Measurements from ENCODE around the gene USP3.
"Not testable (repeated sequence)": the region's sequence is repeated elsewhere in the genome, so short reads cannot be mapped to it uniquely, and the experiment has no call there.

The USP3 gene

DNA sequence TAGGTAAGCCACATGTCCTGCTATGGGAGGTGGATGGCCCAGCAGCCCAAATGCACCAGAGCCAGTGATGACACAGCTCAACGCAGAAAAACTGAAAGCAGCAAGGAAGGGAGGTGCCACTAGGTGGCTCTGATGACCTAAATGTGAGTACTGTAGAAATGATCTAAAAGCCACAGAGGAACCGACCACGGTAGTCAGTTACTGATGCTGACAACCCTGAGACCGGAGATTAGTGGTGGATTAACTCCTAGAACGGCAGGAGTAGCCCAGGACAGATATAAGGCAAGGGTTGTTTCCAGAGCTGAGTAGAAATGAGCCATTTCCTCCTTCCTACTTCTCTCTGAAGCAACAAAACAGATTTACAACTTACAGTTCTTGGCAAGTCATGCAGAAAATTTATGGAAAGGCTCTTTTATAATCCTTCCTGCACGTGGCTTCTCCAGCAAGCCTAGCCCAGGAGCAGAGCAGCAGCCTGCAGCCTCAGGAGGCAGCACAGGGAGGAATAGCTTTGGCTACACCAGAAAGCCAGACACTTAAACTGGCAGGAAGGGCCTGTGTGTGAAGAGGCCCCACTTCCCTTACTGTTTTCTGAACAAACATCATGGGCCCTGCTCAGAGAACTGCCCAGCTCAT is 105.9 kb downstream of the USP3 start:
- peak; percentile 66 for DNase-seq (ENCODE audit: low spot score)

DNA sequence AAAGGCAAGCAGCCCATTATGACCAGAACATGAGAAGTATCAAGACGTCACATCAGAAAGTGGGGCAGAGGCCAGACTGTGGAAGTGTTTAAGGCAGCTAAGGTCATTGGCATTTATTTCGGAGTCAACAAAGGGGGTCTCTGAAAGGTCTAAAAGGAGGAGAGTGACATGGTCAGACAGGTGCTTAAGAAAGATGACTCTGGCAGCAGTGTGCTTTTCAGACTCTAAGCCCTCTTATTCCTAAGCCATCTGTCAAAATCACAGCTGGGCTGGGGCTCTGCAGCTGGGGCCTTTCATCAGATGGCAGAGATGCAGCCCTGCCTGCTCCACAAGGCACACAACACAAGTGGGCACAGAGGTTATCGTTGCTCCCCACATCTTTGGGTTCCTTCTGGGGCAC is 106.8 kb downstream of the USP3 start:
- DNase-seq (ENCODE audit: low spot score): no peak

DNA sequence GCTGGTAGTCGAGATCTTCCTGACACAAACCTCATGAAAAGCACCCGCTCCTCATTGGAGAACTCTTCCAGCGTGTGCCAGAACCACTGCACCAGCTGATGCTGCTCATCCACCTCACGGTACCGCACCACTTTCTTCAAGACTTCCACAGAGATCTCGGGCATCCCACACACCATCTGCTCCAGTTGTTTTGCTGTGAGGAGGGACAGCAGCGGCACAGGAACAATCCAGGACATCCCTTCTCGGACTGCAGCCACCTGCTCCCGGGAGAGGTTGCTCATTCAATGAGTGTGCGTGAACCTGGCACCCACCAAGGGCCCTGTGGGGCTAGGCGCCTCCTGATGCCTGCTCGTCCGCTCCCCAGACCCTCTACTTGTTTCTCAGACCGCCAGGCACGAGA is 107.9 kb downstream of the USP3 start:
- no peak for DNase-seq (ENCODE audit: low spot score)

DNA sequence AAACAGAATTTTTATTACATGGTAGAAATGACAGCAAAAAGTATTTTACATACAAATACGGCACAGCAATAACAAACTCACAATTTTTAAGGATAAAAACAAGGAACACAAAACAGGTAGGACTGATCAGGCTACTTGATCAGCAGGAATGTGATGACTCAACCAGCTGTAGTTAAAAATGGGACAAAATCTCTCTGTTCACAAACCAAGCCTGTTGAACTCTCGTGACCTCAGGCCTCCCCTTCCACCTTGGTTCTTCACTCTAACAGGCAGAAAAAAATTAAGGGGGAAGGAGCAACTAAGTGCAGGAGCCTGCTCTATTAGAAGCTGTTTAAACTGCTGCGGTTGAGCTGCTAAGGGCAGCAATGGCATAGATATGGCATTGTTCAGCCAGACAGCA is 111.5 kb downstream of the USP3 start:
- no peak for DNase-seq (ENCODE audit: low spot score)

DNA sequence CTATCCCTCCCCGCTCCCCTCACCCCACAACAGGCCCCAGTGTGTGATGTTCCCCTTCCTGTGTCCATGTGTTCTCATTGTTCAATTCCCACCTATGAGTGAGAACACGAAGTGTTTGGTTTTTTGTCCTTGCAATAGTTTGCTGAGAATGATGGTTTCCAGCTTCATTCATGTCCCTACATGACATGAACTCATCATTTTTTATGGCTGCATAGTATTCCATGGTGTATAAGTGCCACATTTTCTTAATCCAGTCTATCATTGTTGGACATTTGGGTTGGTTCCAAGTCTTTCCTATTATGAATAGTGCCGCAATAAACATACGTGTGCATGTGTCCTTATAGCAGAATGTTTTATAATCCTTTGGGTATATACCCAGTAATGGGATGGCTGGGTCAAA is 112.8 kb downstream of the USP3 start:
- DNase-seq (ENCODE audit: low spot score): not testable (repeated sequence)

DNA sequence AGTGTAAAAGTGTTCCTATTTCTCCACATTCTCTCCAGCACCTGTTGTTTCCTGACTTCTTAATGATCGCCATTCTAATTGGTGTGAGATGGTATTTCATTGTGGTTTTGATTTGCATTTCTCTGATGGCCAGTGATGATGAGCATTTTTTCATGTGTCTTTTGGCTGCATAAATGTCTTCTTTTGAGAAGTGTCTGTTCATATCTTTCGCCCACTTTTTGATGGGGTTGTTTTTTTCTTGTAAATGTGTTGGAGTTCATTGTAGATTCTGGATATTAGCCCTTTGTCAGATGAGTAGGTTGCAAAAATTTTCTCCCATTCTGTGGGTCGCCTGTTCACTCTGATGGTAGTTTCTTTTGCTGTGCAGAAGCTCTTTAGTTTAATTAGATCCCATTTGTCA is 113.2 kb downstream of the USP3 start:
- DNase-seq (ENCODE audit: low spot score): not testable (repeated sequence)

DNA sequence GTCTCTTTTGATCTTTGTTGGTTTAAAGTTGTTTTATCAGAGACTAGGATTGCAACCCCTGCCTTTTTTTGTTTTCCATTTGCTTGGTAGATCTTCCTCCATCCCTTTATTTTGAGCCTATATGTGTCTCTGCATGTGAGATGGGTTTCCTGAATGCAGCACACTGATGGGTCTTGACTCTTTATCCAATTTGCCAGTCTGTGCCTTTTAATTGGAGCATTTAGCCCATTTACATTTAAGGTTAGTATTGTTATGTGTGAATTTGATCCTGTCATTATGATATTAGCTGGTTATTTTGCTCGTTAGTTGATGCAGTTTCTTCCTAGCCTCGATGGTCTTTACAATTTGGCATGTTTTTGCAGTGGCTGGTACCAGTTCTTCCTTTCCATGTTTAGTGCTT is 116.4 kb downstream of the USP3 start:
- DNase-seq (ENCODE audit: low spot score): not testable (repeated sequence)

DNA sequence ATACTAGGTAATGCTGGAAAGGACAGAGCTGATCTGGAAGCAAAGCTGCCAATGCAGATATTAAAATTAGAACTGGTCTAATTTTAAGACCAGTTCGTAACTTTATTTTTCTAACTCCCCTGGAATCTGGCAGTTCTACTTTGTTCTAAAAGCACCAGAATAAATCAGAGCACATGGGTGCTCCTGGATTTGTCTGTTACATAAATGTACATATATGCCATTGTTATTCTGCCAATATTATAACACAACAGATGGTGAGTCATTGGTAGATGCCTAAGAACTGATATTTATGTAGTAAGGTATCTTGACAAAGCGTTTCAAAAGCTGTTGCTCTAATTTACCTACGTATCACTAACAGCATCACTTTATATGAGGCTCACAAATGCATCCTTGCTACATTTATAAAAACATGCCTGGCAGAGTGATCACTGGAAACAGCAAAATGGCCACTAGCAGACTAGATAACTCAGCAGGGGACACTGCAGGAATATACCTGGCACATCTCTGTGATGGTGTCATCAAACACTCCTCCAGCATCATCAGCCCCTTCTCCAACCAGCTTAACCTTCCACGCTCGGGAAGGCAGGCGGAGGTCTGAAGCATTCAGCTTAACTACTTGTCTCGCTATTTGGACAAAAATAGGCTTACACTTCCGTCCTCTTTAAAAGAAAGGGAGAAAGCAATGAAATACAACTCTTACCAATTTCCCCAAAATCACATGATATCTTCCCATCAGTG is 119.0 kb downstream of the USP3 start:
- DNase-seq (ENCODE audit: low spot score): no peak

DNA sequence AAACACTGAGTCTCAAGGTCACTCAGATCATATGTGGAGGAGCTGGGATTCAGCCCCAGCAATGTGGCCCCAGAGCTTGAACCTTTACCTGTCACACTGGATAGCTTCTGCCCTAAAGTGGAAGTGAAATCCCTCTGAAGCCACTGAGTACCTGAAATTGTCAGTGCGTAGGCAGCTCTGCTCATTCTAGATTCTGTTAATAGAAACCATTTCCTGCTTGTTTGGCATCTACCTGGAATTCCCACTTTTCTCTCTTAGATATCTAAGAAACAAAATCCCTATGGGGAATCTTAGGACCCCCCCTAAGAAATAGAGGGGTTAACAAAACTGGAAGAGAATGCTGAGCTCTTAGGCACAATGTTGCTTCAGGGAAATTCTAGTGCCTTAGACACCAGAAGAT is 122.6 kb downstream of the USP3 start:
- DNase-seq (ENCODE audit: low spot score): no peak

DNA sequence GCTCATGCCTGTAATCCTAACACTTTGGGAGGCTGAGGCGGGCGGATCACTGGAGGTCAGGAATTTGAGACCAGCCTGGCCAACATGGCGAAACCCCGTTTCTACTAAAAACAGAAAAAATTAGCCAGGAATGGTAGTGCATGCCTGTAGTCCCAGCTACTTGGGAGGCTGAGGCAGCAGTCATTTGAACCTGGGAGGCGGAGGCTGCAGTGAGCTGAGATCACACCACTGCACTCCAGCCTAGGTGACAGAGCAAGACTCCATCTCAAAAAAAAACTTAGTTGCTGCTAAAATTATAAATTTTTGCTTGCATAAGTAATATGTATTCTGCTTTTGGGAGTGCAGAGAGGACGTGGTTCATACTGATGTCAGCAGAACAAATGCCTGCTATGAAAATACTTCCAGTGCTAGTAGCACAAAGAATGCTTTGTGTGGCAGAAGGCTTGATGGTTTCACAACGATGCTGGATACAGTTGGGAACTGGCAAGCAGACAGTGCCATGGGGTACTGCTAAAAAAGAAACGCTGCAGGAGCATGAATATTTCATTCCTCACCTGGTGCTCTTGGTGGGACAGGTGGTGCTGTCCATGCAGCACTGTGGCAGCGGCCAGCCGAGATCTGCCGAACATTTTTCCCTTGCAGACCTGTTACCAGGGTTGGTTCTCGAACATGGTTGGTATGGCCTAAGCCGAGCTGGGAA is 123.9 kb downstream of the USP3 start:
- no peak for DNase-seq (ENCODE audit: low spot score)

DNA sequence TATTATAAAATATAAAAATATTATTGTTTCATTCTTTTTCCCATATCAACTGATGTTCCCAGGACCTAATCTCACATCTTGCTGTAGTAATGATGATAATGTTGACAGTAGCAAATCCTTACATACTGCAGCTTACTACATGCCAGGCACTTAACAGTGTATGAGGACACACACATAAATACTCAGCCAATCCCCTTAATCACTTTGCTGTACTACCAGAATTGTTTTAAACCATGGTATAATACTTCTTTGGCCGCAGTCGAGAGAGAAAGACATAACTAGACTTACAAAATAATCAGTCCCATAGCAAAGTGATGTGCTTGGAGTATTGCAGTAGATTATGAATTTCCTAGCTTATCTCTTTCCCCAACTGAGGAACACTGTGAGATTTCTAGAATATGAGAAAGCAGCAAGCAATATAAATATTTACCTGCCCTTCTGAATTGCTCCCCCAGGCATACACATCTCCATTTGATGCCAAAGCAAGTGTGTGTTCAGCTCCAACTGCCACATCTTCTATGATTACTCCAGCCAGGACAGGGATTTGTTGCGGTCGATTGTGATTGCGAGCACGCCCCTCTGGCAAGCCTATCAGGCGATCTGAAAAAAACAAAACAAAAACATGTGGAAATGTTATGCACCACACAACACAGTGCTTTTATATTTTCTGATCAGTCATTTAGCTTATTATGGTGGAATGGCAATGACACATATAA is 125.8 kb downstream of the USP3 start:
- DNase-seq (ENCODE audit: low spot score): no peak

DNA sequence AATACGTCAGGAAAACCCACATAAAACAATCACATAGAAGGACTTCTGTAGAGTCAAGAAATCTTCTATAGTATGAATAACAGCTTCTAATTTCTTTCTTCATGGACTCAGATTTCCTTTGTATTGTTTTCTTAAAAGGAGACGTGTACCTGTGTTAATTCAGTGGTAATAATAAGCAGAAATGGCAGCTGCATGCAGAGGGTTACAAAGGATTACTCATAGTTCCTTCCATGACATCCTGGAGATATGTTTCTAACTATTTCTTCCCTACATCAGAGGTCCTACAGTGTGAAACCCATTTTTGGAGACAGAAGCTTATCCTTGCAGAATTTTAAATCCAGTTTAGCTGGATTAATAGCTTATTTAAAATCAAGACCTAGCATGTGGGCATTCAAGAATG is 128.9 kb downstream of the USP3 start:
- DNase-seq (ENCODE audit: low spot score): no peak

DNA sequence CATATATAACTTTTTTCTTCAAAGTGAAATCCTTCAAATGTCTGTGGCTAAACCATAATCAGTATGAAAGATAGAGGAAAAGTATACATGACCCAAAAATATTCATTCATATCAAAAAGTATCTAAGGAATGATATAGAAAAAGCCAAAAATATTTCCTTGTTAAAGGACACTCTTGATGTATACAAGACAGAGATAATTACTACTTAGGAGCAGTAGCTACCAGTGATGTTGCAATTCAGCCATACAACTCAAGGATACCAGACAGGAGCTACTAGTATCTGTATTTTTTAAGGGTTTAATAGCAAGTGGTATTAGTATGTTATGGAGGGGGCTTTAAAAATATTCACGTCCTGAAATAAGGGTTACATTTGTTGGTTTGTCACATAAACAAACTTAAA is 129.8 kb downstream of the USP3 start:
- no peak for DNase-seq (ENCODE audit: low spot score)

DNA sequence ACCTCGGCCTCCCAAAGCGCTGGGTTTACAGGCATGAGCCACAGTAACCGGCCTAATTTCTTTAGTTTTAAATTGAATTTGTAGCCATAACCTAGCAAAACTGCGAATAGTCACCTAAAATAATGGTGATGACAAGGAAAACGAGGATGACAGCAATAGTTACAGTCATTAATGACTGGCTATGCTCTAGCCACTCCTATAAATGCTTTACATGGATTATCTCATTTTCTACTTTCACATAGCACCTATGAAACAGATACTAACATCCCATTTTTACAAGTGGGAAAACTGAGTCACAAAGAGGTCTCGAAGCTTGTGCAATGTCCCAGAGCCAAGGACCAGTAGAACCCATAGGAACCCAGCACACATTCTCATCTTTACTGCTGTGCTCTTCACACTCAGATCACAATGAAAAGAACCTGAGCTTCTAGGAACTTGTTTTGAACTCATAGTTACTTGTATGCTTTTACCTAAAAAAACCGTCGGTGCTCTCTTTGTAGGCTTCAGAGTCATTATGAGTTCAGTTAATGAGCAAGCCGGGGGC is 132.2 kb downstream of the USP3 start:
- no peak for DNase-seq (ENCODE audit: low spot score)

DNA sequence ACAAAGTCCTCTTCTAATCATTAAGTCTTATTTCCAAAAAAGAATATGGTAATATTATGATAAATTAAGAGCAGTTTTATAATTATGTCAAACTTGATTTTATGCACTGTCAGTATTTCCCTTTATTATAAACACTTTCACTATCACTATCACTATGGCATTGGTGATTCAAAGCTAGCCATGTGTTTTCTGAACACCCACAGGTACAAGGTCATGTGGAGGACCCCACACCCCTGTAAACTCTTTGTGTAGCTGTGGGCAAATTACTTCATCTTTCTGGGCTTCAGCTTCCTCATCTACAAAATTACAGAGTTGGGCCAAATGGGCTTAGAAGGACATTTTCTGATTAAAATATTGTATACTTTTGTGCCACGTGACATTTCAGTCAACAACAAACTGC is 134.4 kb downstream of the USP3 start:
- no peak for DNase-seq (ENCODE audit: low spot score)

DNA sequence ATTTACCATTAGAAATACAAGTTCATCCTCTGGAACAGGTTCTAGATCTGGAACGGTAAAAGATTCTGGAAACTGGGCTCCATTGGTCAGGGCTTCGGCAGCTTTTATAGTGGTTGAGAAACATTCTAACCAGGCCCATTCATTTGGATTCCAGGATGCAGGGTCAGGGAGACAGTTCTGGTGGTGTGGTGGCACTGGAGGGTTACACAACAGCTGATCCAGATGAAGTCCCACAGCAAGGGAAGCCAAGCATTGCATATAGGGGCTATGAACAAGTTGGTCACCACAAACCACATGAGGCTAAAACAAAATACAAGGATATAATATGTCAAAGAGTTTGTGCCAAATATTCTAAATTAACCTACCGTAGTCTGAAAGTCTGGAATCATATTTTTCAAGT is 135.8 kb downstream of the USP3 start:
- DNase-seq (ENCODE audit: low spot score): no peak

Data from HuH-7.5 (cell line).